Smooth muscle cell (in vitro differentiated cells): Measurements from ENCODE around the gene PRKCA. TPM values are rescaled to one million over a fixed set of nuclear protein-coding genes. Genes with fewer than 3 reads are reported as not detected.

ENCODE experiments used
- DNase-seq: peaks from one replicate; lab custom pipeline; 2025; ENCODE audit not compliant: unreplicated experiment; lab: John Stamatoyannopoulos, UW
- H2AFZ ChIP-seq: fragments of 200-600 bp; sonication (generic); 2 replicates; pipeline ENCODE4 v1.6.0; 2016; ENCODE audit warnings: antibody characterized with exemption, low read depth, mild to moderate bottlenecking
- H3F3A ChIP-seq: fragments of 200-600 bp; sonication (generic); 2 replicates; pipeline ENCODE4 v1.6.0; 2017; ENCODE audit warnings: antibody characterized with exemption, low read depth
- H3K27ac ChIP-seq: fragments of 200-600 bp; sonication (generic); 2 replicates; pipeline ENCODE4 v1.5.1; 2016; ENCODE audit warnings: low read depth, mild to moderate bottlenecking
- H3K27me3 ChIP-seq: fragments of 200-600 bp; sonication (generic); 2 replicates; pipeline ENCODE4 v1.6.1; 2016; ENCODE audit warnings: low read depth, mild to moderate bottlenecking
- H3K36me3 ChIP-seq: fragments of 200-600 bp; sonication (generic); 2 replicates; pipeline ENCODE4 v1.5.1; 2016; ENCODE audit warnings: low read depth
- H3K4me1 ChIP-seq: fragments of 200-600 bp; sonication (generic); 2 replicates; pipeline ENCODE4 v1.5.1; 2016; ENCODE audit warnings: low read depth
- H3K4me2 ChIP-seq: fragments of 200-600 bp; sonication (generic); 2 replicates; pipeline ENCODE4 v1.6.0; 2016; ENCODE audit warnings: mild to moderate bottlenecking
- H3K4me3 ChIP-seq: fragments of 200-600 bp; sonication (generic); 2 replicates; pipeline ENCODE4 v1.5.1; 2016; ENCODE audit warnings: mild to moderate bottlenecking
- H3K79me2 ChIP-seq: fragments of 200-600 bp; sonication (generic); 2 replicates; pipeline ENCODE4 v1.6.0; 2016; ENCODE audit warnings: low read depth, mild to moderate bottlenecking
- H3K9ac ChIP-seq: fragments of 200-600 bp; sonication (generic); 2 replicates; pipeline ENCODE4 v1.6.0; 2016; ENCODE audit warnings: low read depth
- H3K9me3 ChIP-seq: fragments of 200-600 bp; sonication (generic); replicated peaks from 2 replicates; pipeline ENCODE4 v1.5.1; 2016; ENCODE audit warnings: low read depth
- H4K20me1 ChIP-seq: fragments of 200-600 bp; sonication (generic); 2 replicates; pipeline ENCODE4 v1.6.0; 2016; ENCODE audit warnings: low read depth
- CTCF ChIP-seq: fragments of 200-600 bp; sonication (generic); IDR thresholded peaks from 2 replicates; pipeline ENCODE4 v1.5.1; 2017; ENCODE audit warnings: borderline replicate concordance, mild to moderate bottlenecking, antibody characterized with exemption; ENCODE audit not compliant: insufficient read depth, poor library complexity, severe bottlenecking
- WGBS: methylation state at CpG from one replicate; pipeline ENCODE4 v1.1.7; 2016; ENCODE audit warnings: low lambda C conversion rate; 5-methylcytosine and 5-hydroxymethylcytosine counted together
- polyA plus RNA-seq: library from polyadenylated mRNA; unstranded; fragments of >200 nt; fragmentation: Nextera tagmentation; extraction: Ambion mirVana; gene quantifications from 2 replicates; pipeline ENCODE4 v1.2.1, GENCODE V29; 2016
- total RNA-seq: library from RNA; depleted of rRNA; stranded (reverse); fragments of >200 nt; gene quantifications from 2 replicates; pipeline ENCODE4 v1.2.3, GENCODE V29; 2014

The PRKCA gene
- total and polyA plus RNA-seq, 2 experiments from 2014 or later: 0.78 to 7.1 TPM

GRCh38 chr17:66395961-66396360 is 93.5 kb downstream of the PRKCA start:
- Histone ChIP-seq H3K9ac (no peak overlapping the region), H3K79me2 (no peaks in the 10 kb centered on the region), H3K27me3 (no peaks in the 10 kb centered on the region), H3K4me1 (no peaks in the 10 kb centered on the region), H3K27ac (no peak overlapping the region), H4K20me1 (no peaks in the 10 kb centered on the region), H3K36me3 (no peaks in the 10 kb centered on the region), H3F3A (no peaks in the 10 kb centered on the region), H2AFZ (no peak overlapping the region), H3K9me3 (no peaks in the 10 kb centered on the region), H3K4me3 (no peak overlapping the region), H3K4me2 (no peak overlapping the region)
- no peak for TF ChIP-seq CTCF
- DNase-seq: no peak

- H3K4me2 ChIP-seq: no peak overlapping the region
- H3K9me3 ChIP-seq: no peaks in the 10 kb centered on the region
- TF ChIP-seq CTCF: no peak
- H3K27me3 ChIP-seq: no peaks in the 10 kb centered on the region
- H3K36me3 ChIP-seq: no peaks in the 10 kb centered on the region
- H3K79me2 ChIP-seq: no peaks in the 10 kb centered on the region
- no peak overlapping the region for H2AFZ ChIP-seq
- 82% methylated on average over 3 of the region's 3 CpGs for WGBS
- no peaks in the 10 kb centered on the region for H3K4me1 ChIP-seq
- no peak for DNase-seq
- H3K9ac ChIP-seq: no peak overlapping the region
- H3F3A ChIP-seq: no peaks in the 10 kb centered on the region
- H4K20me1 ChIP-seq: no peaks in the 10 kb centered on the region
- no peak overlapping the region for H3K27ac ChIP-seq
- no peak overlapping the region for H3K4me3 ChIP-seq
Measured at GRCh38 chr17:66397486-66397885, 95.1 kb downstream of the PRKCA start.

DNA sequence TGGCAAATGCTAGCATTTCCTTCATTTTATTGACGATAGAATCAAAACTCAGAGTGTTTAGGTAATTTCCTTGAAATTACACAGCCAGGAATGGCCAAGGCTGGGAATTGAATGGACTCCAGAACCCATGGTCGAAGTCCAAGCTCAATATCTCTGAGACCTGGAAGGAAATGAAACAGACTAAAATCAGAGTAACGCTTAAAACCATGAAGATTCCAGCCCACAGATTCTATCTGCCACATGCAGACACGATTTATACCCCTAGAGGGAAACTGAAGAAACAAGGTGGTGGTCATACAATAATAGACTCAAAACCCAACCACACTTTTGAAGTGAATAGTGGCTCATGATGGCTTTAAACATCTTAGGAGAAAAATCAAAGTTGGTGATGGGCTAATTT is 95.6 kb downstream of the PRKCA start:
- WGBS: 71% methylated on average over 4 of the region's 4 CpGs
- H3K9me3 ChIP-seq: no peaks in the 10 kb centered on the region
- H3K79me2 ChIP-seq: no peaks in the 10 kb centered on the region

More for the DNA sequence above, 95.6 kb downstream of the PRKCA start:
- Histone ChIP-seq H3K27ac (no peak overlapping the region), H3K27me3 (no peaks in the 10 kb centered on the region), H3K9ac (no peak overlapping the region), H3K4me3 (no peak overlapping the region), H3K4me1 (no peaks in the 10 kb centered on the region), H3K4me2 (no peak overlapping the region), H3F3A (no peaks in the 10 kb centered on the region), H2AFZ (no peak overlapping the region), H3K36me3 (no peaks in the 10 kb centered on the region), H4K20me1 (no peaks in the 10 kb centered on the region)
- no peak for DNase-seq
- no peak for TF ChIP-seq CTCF
